GM19043 (cell line): ENCODE measurements around the gene PPTC7.
A peak's percentile ranks its signal among the peaks of the same experiment; 100 is the strongest.

Source experiments
- ATAC-seq: cut with Tn5 transposase; IDR thresholded peaks from one replicate; pipeline ENCODE4 v1.9.1; 2021; ENCODE audit warnings: low read depth; ENCODE audit not compliant: unreplicated experiment

PPTC7 gene

DNA sequence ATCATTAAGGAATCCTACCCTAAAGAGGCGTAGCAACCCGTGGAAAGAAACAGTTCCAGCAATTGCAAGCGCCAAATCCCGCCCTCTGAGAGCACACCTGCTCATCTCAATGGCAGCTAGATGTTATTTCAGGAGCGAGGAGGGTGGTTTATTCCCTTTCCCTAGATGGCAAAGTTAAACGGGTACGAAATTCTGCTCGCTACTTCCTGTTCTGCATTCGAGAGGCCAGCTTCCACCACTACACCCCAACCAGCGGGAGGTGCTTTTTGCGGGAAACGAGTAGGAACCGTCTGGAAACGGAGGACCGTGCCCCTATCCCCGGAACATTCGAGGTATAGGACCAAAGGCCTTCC lies 81.7 kb downstream of the PPTC7 start:
- ATAC-seq, result peak; percentile 12

DNA sequence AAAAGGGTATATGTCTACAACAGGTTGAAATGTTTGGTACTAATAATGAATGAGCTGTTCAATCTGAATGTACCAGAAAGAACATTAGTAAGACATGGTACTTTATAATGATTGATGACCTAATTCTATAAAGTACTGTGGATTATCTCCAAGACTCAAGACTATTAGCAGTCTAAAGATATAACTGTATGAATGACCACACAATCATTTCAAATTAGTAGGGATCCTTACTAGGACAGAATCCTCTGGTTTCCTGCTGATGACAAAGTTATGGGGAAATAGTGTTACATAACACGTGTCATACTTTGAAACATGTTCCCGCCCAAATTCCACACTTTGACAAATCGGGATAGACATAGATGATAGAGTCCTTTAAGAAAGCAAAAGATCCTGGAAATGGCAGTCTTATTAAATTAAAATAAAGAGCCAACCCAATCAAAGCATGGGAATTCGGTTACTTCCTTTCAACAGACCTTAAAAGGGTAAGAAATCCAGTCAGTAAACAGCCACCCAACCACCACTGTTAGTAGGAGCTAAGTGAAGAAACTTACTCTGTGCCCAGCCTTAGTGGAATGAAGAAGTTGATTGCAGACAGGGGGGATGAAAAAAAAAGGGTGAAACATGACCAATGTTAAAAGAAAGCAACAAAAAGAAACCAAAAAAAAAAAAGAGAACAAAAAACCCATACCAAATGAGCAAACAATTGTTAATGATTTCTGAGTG lies 84.0 kb downstream of the PPTC7 start:
- no peak for ATAC-seq
